GM12878 (cell line): Measurements from ENCODE around the gene STK16.
"Not testable (repeated sequence)": the region's sequence is repeated elsewhere in the genome, so short reads cannot be mapped to it uniquely, and the experiment has no call there.

ENCODE experiments used
- BCL11A ChIP-seq: IDR thresholded peaks from 2 replicates; pipeline ENCODE4 v1.6.1; 2011; ENCODE audit warnings: low read depth, low read length
- EP300 ChIP-seq, 2 experiments: fragments of 150-350 bp in 1 of 2; IDR thresholded peaks; 2 replicates each; pipeline ENCODE4 v1.6.1; 2011 to 2012; ENCODE audit warnings: low read depth in 2 of 2, low read length in 2 of 2, borderline replicate concordance in 1 of 2, improper control_type of control experiment in 1 of 2, inconsistent platforms in 1 of 2; ENCODE audit not compliant: control insufficient read depth in 1 of 2
- MTA3 ChIP-seq: IDR thresholded peaks from 2 replicates; pipeline ENCODE4 v1.6.1; 2012; ENCODE audit warnings: low read length, inconsistent platforms, borderline replicate concordance
- POLR2A ChIP-seq: IDR thresholded peaks from 2 replicates; pipeline ENCODE4 v1.6.1; 2011; ENCODE audit warnings: low read depth, mild to moderate bottlenecking, low read length
- POLR2AphosphoS5 ChIP-seq: IDR thresholded peaks from 2 replicates; pipeline ENCODE4 v1.6.1; 2011; ENCODE audit warnings: mild to moderate bottlenecking, low read length, inconsistent platforms
- RFX5 ChIP-seq: IDR thresholded peaks from 2 replicates; pipeline ENCODE4 v1.6.1; 2011; ENCODE audit warnings: low read depth, low read length, improper control_type of control experiment
- SMARCA5 ChIP-seq: fragments of 450-650 bp; IDR thresholded peaks from 2 replicates; pipeline ENCODE4 v1.6.1; 2017; ENCODE audit warnings: mild to moderate bottlenecking
- SP1 ChIP-seq: IDR thresholded peaks from one replicate; pipeline ENCODE4 v1.6.1; 2011; ENCODE audit warnings: low read depth, low read length
- STAT1 ChIP-seq: fragments of 450-650 bp; conservative IDR thresholded peaks from 2 replicates; pipeline ENCODE4 v1.6.1; 2014; ENCODE audit warnings: antibody characterized with exemption, mild to moderate bottlenecking
- TF ChIP-seq, protein P1 (sequence below): fragments of 450-650 bp; IDR thresholded peaks from 2 replicates; pipeline ENCODE4 v1.6.1; 2017; ENCODE audit warnings: mild to moderate bottlenecking, moderate library complexity
- TF ChIP-seq, protein P2 (sequence below), 3 experiments: IDR thresholded peaks in 2 of 3; conservative IDR thresholded peaks in 1 of 3; 2 replicates each; pipeline ENCODE4 v1.5.1; 2011; ENCODE audit warnings: low read depth in 3 of 3, low read length in 3 of 3, mild to moderate bottlenecking in 3 of 3, control low read depth in 2 of 3, moderate library complexity in 2 of 3, inconsistent platforms in 1 of 3, mixed read lengths in 1 of 3; ENCODE audit not compliant: control insufficient read depth in 2 of 3, insufficient read depth in 1 of 3; ENCODE audit errors: extremely low read depth in 1 of 3
- TF ChIP-seq, protein P3 (sequence below): fragments of 450-650 bp; IDR thresholded peaks from 2 replicates; pipeline ENCODE4 v1.6.1; 2017; ENCODE audit warnings: antibody characterized with exemption, mild to moderate bottlenecking, moderate library complexity

DNA sequence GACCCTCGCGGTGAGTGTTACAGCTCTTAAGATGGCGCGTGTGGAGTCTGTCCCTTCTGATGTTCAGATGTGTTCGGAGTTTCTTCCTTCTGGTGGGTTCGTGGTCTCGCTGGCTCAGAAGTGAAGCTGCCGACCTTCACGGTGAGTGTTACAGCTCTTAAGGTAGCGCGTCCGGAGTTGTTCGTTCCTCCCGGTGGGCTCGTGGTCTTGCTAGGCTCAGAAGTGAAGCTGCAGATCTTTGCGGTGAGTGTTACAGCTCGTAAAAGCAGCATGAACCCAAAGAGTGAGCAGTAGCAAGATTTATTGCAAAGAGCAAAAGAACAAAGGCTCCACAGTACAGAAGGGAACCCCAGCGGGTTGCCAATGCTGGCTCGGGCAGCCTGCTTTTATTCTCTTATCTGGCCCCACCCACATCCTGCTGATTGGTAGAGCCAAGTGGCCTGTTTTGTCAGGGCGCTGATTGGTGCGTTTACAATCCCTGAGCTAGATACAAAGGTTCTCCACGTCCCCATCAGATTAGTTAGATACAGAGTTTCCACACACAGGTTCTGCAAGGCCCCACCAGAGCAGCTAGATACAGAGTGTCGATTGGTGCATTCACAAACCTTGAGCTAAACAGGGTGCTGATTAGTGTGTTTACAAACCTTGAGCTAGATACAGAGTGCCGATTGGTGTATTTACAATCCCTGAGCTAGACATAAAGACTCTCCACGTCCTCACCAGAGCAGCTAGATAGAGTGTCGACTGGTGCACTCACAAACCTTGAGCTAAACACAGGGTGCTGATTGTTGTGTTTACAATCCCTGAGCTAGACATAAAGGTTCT, 44.6 kb upstream of the STK16 start:
- TF ChIP-seq SP1; RFX5; MTA3; EP300 (IDR thresholded peaks at IDR 0.05; ENCODE audit: borderline replicate concordance in 1 of 2, control insufficient read depth in 1 of 2, low read depth in 2 of 2, low read length in 2 of 2); SMARCA5; BCL11A; POLR2AphosphoS5; STAT1; POLR2A: not testable (repeated sequence)
- TF ChIP-seq, protein P1, sequence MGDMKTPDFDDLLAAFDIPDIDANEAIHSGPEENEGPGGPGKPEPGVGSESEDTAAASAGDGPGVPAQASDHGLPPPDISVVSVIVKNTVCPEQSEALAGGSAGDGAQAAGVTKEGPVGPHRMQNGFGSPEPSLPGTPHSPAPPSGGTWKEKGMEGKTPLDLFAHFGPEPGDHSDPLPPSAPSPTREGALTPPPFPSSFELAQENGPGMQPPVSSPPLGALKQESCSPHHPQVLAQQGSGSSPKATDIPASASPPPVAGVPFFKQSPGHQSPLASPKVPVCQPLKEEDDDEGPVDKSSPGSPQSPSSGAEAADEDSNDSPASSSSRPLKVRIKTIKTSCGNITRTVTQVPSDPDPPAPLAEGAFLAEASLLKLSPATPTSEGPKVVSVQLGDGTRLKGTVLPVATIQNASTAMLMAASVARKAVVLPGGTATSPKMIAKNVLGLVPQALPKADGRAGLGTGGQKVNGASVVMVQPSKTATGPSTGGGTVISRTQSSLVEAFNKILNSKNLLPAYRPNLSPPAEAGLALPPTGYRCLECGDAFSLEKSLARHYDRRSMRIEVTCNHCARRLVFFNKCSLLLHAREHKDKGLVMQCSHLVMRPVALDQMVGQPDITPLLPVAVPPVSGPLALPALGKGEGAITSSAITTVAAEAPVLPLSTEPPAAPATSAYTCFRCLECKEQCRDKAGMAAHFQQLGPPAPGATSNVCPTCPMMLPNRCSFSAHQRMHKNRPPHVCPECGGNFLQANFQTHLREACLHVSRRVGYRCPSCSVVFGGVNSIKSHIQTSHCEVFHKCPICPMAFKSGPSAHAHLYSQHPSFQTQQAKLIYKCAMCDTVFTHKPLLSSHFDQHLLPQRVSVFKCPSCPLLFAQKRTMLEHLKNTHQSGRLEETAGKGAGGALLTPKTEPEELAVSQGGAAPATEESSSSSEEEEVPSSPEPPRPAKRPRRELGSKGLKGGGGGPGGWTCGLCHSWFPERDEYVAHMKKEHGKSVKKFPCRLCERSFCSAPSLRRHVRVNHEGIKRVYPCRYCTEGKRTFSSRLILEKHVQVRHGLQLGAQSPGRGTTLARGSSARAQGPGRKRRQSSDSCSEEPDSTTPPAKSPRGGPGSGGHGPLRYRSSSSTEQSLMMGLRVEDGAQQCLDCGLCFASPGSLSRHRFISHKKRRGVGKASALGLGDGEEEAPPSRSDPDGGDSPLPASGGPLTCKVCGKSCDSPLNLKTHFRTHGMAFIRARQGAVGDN: not testable (repeated sequence)
- TF ChIP-seq, protein P2, sequence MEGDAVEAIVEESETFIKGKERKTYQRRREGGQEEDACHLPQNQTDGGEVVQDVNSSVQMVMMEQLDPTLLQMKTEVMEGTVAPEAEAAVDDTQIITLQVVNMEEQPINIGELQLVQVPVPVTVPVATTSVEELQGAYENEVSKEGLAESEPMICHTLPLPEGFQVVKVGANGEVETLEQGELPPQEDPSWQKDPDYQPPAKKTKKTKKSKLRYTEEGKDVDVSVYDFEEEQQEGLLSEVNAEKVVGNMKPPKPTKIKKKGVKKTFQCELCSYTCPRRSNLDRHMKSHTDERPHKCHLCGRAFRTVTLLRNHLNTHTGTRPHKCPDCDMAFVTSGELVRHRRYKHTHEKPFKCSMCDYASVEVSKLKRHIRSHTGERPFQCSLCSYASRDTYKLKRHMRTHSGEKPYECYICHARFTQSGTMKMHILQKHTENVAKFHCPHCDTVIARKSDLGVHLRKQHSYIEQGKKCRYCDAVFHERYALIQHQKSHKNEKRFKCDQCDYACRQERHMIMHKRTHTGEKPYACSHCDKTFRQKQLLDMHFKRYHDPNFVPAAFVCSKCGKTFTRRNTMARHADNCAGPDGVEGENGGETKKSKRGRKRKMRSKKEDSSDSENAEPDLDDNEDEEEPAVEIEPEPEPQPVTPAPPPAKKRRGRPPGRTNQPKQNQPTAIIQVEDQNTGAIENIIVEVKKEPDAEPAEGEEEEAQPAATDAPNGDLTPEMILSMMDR (IDR thresholded peaks at IDR 0.05 in 2 of 3, conservative IDR thresholded peaks at IDR 0.05 in 1 of 3; ENCODE audit: control insufficient read depth in 2 of 3, extremely low read depth in 1 of 3, insufficient read depth in 1 of 3, low read depth in 3 of 3, low read length in 3 of 3): not testable (repeated sequence)
- TF ChIP-seq, protein P3, sequence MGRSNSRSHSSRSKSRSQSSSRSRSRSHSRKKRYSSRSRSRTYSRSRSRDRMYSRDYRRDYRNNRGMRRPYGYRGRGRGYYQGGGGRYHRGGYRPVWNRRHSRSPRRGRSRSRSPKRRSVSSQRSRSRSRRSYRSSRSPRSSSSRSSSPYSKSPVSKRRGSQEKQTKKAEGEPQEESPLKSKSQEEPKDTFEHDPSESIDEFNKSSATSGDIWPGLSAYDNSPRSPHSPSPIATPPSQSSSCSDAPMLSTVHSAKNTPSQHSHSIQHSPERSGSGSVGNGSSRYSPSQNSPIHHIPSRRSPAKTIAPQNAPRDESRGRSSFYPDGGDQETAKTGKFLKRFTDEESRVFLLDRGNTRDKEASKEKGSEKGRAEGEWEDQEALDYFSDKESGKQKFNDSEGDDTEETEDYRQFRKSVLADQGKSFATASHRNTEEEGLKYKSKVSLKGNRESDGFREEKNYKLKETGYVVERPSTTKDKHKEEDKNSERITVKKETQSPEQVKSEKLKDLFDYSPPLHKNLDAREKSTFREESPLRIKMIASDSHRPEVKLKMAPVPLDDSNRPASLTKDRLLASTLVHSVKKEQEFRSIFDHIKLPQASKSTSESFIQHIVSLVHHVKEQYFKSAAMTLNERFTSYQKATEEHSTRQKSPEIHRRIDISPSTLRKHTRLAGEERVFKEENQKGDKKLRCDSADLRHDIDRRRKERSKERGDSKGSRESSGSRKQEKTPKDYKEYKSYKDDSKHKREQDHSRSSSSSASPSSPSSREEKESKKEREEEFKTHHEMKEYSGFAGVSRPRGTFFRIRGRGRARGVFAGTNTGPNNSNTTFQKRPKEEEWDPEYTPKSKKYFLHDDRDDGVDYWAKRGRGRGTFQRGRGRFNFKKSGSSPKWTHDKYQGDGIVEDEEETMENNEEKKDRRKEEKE: not testable (repeated sequence)
